Hippocampal formation (tissue), 2 donors: Measurements from ENCODE around the gene NUBP2.

Source experiments
- DNase-seq, 2 donors: peaks; one replicate each; lab custom pipeline; 2025; lab: John Stamatoyannopoulos, UW

Gene NUBP2

DNA sequence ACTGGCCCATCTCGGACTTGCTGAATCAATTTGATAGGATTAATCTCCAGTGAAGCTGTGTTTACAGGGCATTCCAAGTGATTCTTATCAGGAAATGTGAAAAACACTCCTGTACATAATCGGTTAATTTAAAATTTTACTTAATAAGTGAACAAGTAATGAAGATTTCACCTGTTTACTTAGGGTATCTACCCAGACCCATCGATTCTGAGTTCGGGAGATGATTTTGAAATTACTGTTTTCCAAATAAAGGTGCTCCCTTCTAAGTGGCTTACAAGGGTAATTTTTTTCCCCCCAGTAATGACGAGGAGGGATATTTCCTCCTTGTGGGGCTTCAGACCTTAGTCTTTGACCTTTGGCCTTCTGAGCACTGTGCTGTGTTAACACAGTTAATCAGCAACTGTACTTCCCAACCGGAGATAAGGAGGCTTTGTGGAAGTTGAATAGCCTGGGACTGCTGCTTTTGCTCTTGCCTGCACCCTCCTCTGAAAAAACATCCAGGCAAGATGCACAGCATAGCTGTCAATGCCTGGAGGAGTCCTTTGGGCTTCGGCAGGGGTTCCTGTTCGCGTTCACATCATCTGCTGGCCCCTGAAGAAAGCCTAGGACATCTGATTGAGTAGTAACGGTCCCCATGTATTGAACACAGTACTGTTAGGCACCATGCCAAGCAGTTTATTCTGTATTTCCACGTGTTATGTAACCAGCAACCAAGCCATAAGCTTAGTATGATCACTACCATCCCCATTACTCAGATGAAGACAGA, 46.1 kb downstream of the NUBP2 start:
- no peak for DNase-seq

GRCh38 chr16:1830213-1830612, 47.5 kb downstream of the NUBP2 start:
- DNase-seq = no peak

DNA sequence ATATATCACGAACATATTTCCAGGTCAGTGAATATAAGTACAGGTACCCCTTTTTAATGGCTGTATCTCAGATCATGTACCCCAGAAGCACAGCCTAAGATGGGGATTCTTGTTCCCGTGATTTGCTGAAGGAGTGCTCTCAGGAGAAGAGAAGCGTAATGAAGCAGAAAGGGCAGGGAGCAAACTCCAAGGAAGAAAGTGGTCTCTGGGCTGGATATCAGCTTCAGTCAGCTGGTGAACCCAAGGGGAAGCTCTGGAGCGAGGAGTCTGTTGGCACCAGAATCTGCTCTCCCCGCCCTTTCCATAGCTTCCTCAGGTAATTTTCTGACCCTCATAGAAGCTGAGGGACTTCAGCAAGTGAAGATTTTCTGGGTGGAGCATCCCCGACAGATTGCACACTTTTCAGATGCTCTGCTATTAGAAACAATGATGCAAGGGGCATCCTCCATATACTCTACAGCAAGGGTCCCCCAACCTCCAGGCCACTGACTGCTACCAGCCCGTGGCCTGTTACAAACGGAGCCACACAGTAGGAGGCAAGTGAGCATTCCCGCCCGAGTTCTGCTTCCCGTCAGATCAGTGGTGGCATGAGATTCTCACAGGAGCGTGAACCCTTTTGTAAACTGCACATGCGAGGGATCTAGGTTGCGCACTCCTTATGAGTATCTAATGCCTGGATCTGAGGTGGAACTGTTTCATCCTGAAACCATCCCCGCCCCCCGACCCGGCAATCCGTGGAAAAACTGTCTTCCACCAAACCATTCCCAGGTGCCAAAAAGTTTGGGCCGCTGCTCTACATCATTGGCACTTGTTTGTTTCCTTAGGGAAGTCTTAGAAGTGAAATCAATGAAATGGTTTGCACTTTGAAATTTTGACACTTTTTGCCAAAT, 48.7 kb downstream of the NUBP2 start:
- DNase-seq = no peak

DNA sequence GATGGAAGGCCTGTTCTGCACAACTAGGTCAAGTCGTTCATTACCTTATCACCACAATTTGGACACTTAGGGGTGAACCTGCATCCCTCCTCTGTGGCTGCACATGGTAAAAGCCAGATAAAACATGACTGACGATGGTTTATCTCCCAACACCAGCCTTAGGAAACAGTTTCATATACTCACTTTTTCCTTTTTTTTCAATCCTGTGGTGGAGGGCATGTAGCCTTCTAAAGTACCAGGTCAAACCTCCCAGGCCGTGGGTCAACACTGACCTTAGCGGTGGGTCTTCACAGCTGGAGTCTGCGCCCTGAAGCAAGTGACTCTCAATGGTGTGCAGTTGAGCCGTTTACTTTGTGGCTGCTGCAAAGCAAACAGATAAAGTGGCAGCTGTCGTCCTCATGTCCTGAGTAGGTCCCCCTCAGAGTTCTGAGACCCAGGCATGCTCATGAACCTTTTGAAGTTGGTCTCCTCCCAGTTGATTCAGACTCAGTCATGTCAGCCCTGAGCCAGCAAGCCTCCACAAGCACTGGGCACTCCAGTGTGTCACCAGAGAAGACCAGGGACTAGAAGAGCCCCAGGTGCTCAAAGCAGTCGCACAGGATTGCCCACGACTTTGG, 50.2 kb downstream of the NUBP2 start:
- no peak for DNase-seq

GRCh38 chr16:1834096-1834495, 51.3 kb downstream of the NUBP2 start:
- DNase-seq = no peak
